MM.1S (cell line): ENCODE data around the gene IGF1R.

ENCODE experiments used
- EZH2 ChIP-seq: fragments of 300-600 bp; sonication (generic); optimal IDR thresholded peaks from 2 replicates; pipeline ENCODE3; 2017; ENCODE audit warnings: low read depth, mild to moderate bottlenecking, antibody characterized with exemption, low read length, mixed read lengths
- EZH2phosphoT487 ChIP-seq: fragments of 300-600 bp; sonication (generic); IDR thresholded peaks from 2 replicates; pipeline ENCODE4 v1.6.1; 2018; ENCODE audit warnings: antibody characterized with exemption, low read length
- TF ChIP-seq, protein P1 (sequence below): fragments of 300-600 bp; sonication (generic); IDR thresholded peaks from 2 replicates; pipeline ENCODE4 v1.5.1; 2016; ENCODE audit warnings: antibody characterized with exemption, low read length, mixed read lengths

DNA sequence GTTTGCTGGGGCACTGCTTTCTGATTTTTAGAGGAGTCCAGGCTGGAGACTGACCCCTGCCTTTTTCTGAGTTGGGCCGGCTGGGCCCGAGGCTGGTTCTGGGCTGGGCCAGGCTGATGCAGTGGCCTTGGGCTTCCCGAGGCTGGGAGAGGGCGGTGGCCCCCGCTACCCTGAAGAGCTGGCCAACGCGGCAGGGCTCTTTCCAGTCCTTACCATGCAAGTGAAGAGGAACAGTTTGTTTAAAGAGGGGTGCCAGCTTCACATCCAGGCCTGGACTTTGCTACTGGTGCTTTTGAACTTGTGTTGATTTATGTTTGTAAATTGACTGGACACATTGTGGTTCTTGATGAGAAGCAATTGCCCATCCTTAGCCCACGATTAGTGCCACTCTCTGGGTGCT is 15.3 kb downstream of the IGF1R start:
- TF ChIP-seq, protein P1, sequence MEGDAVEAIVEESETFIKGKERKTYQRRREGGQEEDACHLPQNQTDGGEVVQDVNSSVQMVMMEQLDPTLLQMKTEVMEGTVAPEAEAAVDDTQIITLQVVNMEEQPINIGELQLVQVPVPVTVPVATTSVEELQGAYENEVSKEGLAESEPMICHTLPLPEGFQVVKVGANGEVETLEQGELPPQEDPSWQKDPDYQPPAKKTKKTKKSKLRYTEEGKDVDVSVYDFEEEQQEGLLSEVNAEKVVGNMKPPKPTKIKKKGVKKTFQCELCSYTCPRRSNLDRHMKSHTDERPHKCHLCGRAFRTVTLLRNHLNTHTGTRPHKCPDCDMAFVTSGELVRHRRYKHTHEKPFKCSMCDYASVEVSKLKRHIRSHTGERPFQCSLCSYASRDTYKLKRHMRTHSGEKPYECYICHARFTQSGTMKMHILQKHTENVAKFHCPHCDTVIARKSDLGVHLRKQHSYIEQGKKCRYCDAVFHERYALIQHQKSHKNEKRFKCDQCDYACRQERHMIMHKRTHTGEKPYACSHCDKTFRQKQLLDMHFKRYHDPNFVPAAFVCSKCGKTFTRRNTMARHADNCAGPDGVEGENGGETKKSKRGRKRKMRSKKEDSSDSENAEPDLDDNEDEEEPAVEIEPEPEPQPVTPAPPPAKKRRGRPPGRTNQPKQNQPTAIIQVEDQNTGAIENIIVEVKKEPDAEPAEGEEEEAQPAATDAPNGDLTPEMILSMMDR: no peak
- TF ChIP-seq EZH2 (no peak), EZH2phosphoT487 (no peak)
